ENCODE data around the gene GRK4. TPM values are rescaled to one million over a fixed set of nuclear protein-coding genes. Genes with fewer than 3 reads are reported as not detected.

GRK4 gene
- total and polyA plus RNA-seq, 10 of the 15 experiments (the other 5 are each of a cell fraction or from before 2014, with no cell fraction given) = 1.1 to 4.0 (median 2.5) TPM

- TF ChIP-seq USF1 (IDR thresholded peaks at IDR 0.05; ENCODE audit: borderline replicate concordance, extremely low read length, insufficient read depth, low read depth, low read length) (no peak), MEF2B (IDR thresholded peaks at IDR 0.05; ENCODE audit: partially characterized antibody, poor library complexity, severe bottlenecking) (peak; percentile 68), IKZF1 (conservative IDR thresholded peaks at IDR 0.05) (peak; percentile 92), CEBPB (IDR thresholded peaks at IDR 0.05; ENCODE audit: borderline replicate concordance in 1 of 2, low read depth in 2 of 2, low read length in 2 of 2) (no peak; a peak in 1 of 4 replicates), RBBP5 (conservative IDR thresholded peaks at IDR 0.05) (no peak), ZNF217 (IDR thresholded peaks at IDR 0.05) (no peak), BHLHE40 (IDR thresholded peaks at IDR 0.05; ENCODE audit: borderline replicate concordance in 1 of 2, low read depth in 2 of 2, low read length in 1 of 2) (peak in 1 of 2 experiments; percentile 14; a peak in 2 of 4 replicates), PAX5 (IDR thresholded peaks at IDR 0.05; ENCODE audit: borderline replicate concordance, low read depth, low read length) (0 out of 2 replicates have a peak, but pooled peaks have one; percentile 29), E2F4 (IDR thresholded peaks at IDR 0.05; ENCODE audit: low read depth, low read length) (no peak), BCL11A (IDR thresholded peaks at IDR 0.05; ENCODE audit: low read depth, low read length) (peak; percentile 70), ASH2L (IDR thresholded peaks at IDR 0.05; ENCODE audit: borderline replicate concordance, low read depth) (no peak), YY1 (IDR thresholded peaks at IDR 0.05; ENCODE audit: low read depth, low read length) (no peak; the same call in 1 of the 2 replicates), MYC (IDR thresholded peaks at IDR 0.05; ENCODE audit: insufficient read depth, insufficient read length, insufficient replicate concordance, low read length, severe bottlenecking) (no peak), IRF4 (IDR thresholded peaks at IDR 0.05; ENCODE audit: low read depth, low read length) (peak; percentile 92), POLR2AphosphoS5 (IDR thresholded peaks at IDR 0.05; ENCODE audit: low read length) (no peak), ATF3 (IDR thresholded peaks at IDR 0.05; ENCODE audit: borderline replicate concordance, extremely low read depth, low read depth, low read length) (no peak), PKNOX1 (IDR thresholded peaks at IDR 0.05) (no peak), WRNIP1 (IDR thresholded peaks at IDR 0.05; ENCODE audit: borderline replicate concordance, low read depth, low read length) (no peak), LARP7 (IDR thresholded peaks at IDR 0.05) (no peak)
- TF ChIP-seq, protein P1, sequence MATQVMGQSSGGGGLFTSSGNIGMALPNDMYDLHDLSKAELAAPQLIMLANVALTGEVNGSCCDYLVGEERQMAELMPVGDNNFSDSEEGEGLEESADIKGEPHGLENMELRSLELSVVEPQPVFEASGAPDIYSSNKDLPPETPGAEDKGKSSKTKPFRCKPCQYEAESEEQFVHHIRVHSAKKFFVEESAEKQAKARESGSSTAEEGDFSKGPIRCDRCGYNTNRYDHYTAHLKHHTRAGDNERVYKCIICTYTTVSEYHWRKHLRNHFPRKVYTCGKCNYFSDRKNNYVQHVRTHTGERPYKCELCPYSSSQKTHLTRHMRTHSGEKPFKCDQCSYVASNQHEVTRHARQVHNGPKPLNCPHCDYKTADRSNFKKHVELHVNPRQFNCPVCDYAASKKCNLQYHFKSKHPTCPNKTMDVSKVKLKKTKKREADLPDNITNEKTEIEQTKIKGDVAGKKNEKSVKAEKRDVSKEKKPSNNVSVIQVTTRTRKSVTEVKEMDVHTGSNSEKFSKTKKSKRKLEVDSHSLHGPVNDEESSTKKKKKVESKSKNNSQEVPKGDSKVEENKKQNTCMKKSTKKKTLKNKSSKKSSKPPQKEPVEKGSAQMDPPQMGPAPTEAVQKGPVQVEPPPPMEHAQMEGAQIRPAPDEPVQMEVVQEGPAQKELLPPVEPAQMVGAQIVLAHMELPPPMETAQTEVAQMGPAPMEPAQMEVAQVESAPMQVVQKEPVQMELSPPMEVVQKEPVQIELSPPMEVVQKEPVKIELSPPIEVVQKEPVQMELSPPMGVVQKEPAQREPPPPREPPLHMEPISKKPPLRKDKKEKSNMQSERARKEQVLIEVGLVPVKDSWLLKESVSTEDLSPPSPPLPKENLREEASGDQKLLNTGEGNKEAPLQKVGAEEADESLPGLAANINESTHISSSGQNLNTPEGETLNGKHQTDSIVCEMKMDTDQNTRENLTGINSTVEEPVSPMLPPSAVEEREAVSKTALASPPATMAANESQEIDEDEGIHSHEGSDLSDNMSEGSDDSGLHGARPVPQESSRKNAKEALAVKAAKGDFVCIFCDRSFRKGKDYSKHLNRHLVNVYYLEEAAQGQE (IDR thresholded peaks at IDR 0.05; ENCODE audit: low read depth, low read length) = 0 out of 2 replicates have a peak, but pooled peaks have one; percentile 24
Measured at GRCh38 chr4:2954358-2955185, 8.8 kb upstream of the GRK4 start (continued).
